ENCODE measurements around the gene BMERB1. TPM values are rescaled to one million over a fixed set of nuclear protein-coding genes. Genes with fewer than 3 reads are reported as not detected.

Gene BMERB1
- total RNA-seq, 1 donor from 2014 or later, result 20.1 TPM

DNA sequence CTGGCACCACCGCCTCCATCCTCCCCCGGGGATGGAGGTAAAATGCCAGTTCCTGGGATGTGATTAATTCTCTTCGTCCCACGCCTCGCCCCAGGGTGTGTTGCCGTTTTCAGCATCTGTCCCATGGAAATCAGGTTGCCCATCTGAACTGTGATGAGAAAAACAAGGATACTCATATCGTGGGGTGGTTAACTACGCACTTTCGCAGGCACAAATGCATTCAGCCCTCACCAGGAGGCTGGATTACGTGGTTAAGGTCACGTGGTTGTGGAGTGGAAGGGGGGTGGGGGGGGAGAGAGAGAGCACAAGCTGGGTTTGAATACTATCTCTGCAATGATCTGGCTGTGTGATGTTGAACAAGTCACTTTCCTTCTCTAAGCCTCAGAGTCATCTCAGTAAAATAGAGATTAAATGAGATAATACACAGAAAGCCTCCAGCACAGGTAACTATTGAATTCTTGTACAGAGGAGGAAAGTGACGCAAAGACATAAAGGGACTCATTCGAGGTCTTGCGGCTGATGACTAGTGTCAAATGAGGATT is 74.7 kb downstream of the BMERB1 start:
- H3K27me3 Mint-ChIP-seq (ENCODE audit: low read depth, unreplicated experiment), result no peaks in the 10 kb centered on the region
- peak overlapping the region; percentile 53 for H3K27ac Mint-ChIP-seq (ENCODE audit: unreplicated experiment)
- H3K4me1 Mint-ChIP-seq (ENCODE audit: low read depth, unreplicated experiment), result peaks cover 26% of the 10 kb centered on the region
- Histone ChIP-seq H2AFZ (ENCODE audit: low read depth, low read length) (no peak overlapping the region), H4K20me1 (ENCODE audit: insufficient read depth, low read length) (no peaks in the 10 kb centered on the region), H3K9ac (ENCODE audit: low read length) (peak overlapping the region; percentile 28), H3K36me3 (ENCODE audit: insufficient read depth, low read length) (no peaks in the 10 kb centered on the region), H3K9me3 (ENCODE audit: insufficient read depth, low read depth, low read length) (no peaks in the 10 kb centered on the region), H3K4me2 (ENCODE audit: low read length) (peak overlapping the region; percentile 53), H3K79me2 (ENCODE audit: insufficient read depth, low read length) (peaks cover under 1% of the 10 kb centered on the region), H3K27me3 (ENCODE audit: insufficient read depth, low read length) (no peaks in the 10 kb centered on the region), H3K4me1 (ENCODE audit: insufficient read depth, low read length) (peaks cover 24% of the 10 kb centered on the region), H3K27ac (ENCODE audit: low read depth, low read length) (peak overlapping the region; percentile 29), H3K4me3 (ENCODE audit: insufficient read depth, low read depth, low read length) (no peak overlapping the region)
- TF ChIP-seq CTCF (IDR thresholded peaks at IDR 0.05; ENCODE audit: insufficient read depth, low read depth, low read length) (no peak), EZH2 (IDR thresholded peaks at IDR 0.05; ENCODE audit: insufficient read depth, low read length) (no peak)
- no peak for DNase-seq (ENCODE audit: low read depth)
- no peaks in the 10 kb centered on the region for H3K9me3 Mint-ChIP-seq (ENCODE audit: unreplicated experiment)
- H3K4me3 Mint-ChIP-seq (ENCODE audit: unreplicated experiment), result no peak overlapping the region
- H3K36me3 Mint-ChIP-seq (ENCODE audit: low read depth, unreplicated experiment), result peaks cover 3% of the 10 kb centered on the region
- no peak for FAIRE-seq

GRCh38 chr16:15509593-15510535 is 75.5 kb downstream of the BMERB1 start:
- H3K4me1 ChIP-seq (ENCODE audit: insufficient read depth, low read length), result peaks cover 24% of the 10 kb centered on the region
- no peaks in the 10 kb centered on the region for H3K27me3 Mint-ChIP-seq (ENCODE audit: low read depth, unreplicated experiment)
- H3K79me2 ChIP-seq (ENCODE audit: insufficient read depth, low read length), result no peaks in the 10 kb centered on the region
- H3K9me3 Mint-ChIP-seq (ENCODE audit: unreplicated experiment), result no peaks in the 10 kb centered on the region
- no peaks in the 10 kb centered on the region for H3K27me3 ChIP-seq (ENCODE audit: insufficient read depth, low read length)
- H3K4me1 Mint-ChIP-seq (ENCODE audit: low read depth, unreplicated experiment), result peaks cover 26% of the 10 kb centered on the region
- peak overlapping the region; percentile 6 for H3K9ac ChIP-seq (ENCODE audit: low read length)
- peak overlapping the region; percentile 34 for H3K27ac Mint-ChIP-seq (ENCODE audit: unreplicated experiment)
- peak overlapping the region; percentile 53 for H3K4me2 ChIP-seq (ENCODE audit: low read length)
- no peak for TF ChIP-seq CTCF (IDR thresholded peaks at IDR 0.05; ENCODE audit: insufficient read depth, low read depth, low read length)
- FAIRE-seq (no peak), DNase-seq (ENCODE audit: low read depth) (peak; percentile 54)
- H3K36me3 Mint-ChIP-seq (ENCODE audit: low read depth, unreplicated experiment), result peaks cover 3% of the 10 kb centered on the region
- H3K9me3 ChIP-seq (ENCODE audit: insufficient read depth, low read depth, low read length), result no peaks in the 10 kb centered on the region
- H2AFZ ChIP-seq (ENCODE audit: low read depth, low read length), result no peak overlapping the region
- no peaks in the 10 kb centered on the region for H4K20me1 ChIP-seq (ENCODE audit: insufficient read depth, low read length)
- peak overlapping the region; percentile 29 for H3K27ac ChIP-seq (ENCODE audit: low read depth, low read length)
- no peaks in the 10 kb centered on the region for H3K36me3 ChIP-seq (ENCODE audit: insufficient read depth, low read length)
- H3K4me3 ChIP-seq (ENCODE audit: insufficient read depth, low read depth, low read length), result no peak overlapping the region
- H3K4me3 Mint-ChIP-seq (ENCODE audit: unreplicated experiment), result no peak overlapping the region

Measured in astrocyte (in vitro differentiated cells and primary cell).